ENCODE results near the gene CAPN5.
A peak's percentile ranks its signal among the peaks of the same experiment; 100 is the strongest.
"Not testable (repeated sequence)": the region's sequence is repeated elsewhere in the genome, so short reads cannot be mapped to it uniquely, and the experiment has no call there.

Gene CAPN5

DNA sequence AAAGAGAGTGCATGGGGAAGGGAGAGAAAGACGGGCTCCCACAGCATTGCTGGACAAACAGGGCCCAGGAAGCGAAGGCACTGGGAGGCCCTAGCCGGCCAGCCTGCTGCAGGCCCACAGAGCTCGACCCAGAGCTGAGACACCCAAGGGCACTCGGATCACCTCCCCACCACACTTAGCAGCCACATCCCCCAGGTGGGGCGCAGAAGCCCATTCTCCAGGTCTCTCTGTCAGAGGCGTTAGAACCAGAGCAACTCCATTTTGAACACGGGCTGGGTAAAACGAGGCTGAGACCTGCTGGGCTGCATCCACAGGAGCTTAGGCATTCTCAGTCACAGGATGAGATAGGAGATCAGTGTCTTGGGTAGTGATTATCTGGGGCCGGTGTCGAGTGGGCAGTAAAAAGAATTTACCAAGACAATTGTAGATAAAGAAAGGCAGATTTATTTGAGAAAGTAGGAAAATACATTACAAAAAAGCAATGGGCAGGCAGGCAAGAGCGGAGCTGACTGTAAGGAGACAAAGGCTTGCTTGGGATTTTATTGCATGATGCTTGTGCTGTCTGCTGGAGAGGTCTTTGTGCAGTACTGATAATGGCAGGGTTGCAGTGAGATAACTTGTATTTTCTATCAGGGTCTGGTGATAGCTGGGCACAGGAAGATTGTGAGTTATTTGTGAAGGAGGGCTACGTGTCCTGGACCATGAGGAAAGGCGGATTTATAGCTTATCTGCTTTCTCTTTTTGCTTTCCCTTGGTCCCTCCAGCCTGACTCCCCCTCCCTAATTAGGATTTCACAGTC is 13.4 kb upstream of the CAPN5 start:
- H3K9me3 Mint-ChIP-seq: no peaks in the 10 kb centered on the region
- no peaks in the 10 kb centered on the region for H3K4me1 Mint-ChIP-seq
- no peaks in the 10 kb centered on the region for H3K36me3 Mint-ChIP-seq
- ATAC-seq (peak; percentile 32), DNase-seq (ENCODE audit: low spot score in 2 of 2) (no peak)
- H3K4me3 Mint-ChIP-seq: no peak overlapping the region
- no peak overlapping the region for H3K27ac Mint-ChIP-seq

GRCh38 chr11:77054084-77054483 is 12.7 kb upstream of the CAPN5 start:
- H3K27ac Mint-ChIP-seq: no peak overlapping the region
- ATAC-seq: no peak
- H3K9me3 Mint-ChIP-seq: no peaks in the 10 kb centered on the region
- H3K4me3 Mint-ChIP-seq: no peak overlapping the region
- no peak for DNase-seq (ENCODE audit: low spot score in 2 of 2)
- H3K4me1 Mint-ChIP-seq: no peaks in the 10 kb centered on the region
- H3K36me3 Mint-ChIP-seq: no peaks in the 10 kb centered on the region

GRCh38 chr11:77055101-77055561 is 11.6 kb upstream of the CAPN5 start:
- Mint-ChIP-seq H3K4me3 (no peak overlapping the region), H3K9me3 (no peaks in the 10 kb centered on the region), H3K27ac (no peak overlapping the region), H3K4me1 (no peaks in the 10 kb centered on the region), H3K36me3 (no peaks in the 10 kb centered on the region)
- no peak for DNase-seq (ENCODE audit: low spot score in 2 of 2)
- ATAC-seq: no peak

DNA sequence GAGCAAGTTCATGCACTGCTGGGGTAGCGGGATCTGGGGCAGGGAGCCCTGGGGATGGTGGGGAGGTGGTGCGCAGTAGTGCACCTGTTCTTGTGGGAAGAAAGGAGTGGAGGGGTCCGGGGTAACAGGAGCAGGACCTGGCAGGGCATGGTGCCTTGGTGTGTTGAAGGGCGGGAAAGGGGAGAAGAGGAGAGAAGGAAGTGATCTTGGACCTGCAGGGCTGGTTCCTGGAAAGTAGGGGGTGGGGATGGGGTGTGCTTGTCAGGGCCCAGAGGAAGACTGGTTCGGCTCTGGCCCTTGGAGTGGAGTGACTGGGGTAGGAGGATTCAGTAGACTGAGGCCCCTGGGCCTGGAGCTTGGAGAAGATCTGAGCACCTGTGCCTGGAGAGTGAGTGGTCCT is 10.9 kb upstream of the CAPN5 start:
- no peak for ATAC-seq
- H3K27ac Mint-ChIP-seq: no peak overlapping the region
- no peaks in the 10 kb centered on the region for H3K4me1 Mint-ChIP-seq
- H3K4me3 Mint-ChIP-seq: no peak overlapping the region
- H3K36me3 Mint-ChIP-seq: no peaks in the 10 kb centered on the region
- no peak for DNase-seq (ENCODE audit: low spot score in 2 of 2)
- H3K9me3 Mint-ChIP-seq: no peaks in the 10 kb centered on the region

DNA sequence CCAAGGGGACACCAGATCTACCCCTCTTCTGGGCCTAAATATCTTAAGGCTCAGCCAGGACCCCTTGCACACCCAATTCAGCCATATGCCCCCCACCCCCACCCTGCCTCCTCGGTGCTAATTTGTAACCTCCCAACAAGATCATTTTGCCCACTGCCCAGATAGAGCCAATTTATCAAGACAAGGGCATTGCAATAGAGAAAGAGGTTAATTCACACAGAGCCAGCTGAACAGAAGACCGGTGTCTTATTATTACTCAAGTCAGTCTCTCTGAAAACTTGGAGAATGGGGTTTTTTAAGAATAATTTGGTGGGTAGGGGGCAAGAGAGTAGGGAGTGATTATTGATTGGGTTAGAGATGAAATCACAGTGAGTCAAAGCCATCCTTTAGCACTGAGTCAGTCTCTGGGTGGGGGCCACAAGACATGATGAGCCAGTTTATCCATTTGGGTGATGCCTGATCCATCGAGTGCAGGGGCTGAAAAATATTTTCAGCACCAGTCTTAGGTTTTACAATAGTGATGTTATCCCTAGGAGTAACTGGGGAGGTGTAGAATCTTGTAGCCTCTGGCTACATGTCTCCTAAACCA is 9.9 kb upstream of the CAPN5 start:
- no peaks in the 10 kb centered on the region for H3K4me1 Mint-ChIP-seq
- H3K36me3 Mint-ChIP-seq: no peaks in the 10 kb centered on the region
- H3K4me3 Mint-ChIP-seq: no peak overlapping the region
- no peak overlapping the region for H3K27ac Mint-ChIP-seq
- DNase-seq (ENCODE audit: low spot score in 2 of 2) (no peak), ATAC-seq (peak; percentile 49)
- no peaks in the 10 kb centered on the region for H3K9me3 Mint-ChIP-seq

DNA sequence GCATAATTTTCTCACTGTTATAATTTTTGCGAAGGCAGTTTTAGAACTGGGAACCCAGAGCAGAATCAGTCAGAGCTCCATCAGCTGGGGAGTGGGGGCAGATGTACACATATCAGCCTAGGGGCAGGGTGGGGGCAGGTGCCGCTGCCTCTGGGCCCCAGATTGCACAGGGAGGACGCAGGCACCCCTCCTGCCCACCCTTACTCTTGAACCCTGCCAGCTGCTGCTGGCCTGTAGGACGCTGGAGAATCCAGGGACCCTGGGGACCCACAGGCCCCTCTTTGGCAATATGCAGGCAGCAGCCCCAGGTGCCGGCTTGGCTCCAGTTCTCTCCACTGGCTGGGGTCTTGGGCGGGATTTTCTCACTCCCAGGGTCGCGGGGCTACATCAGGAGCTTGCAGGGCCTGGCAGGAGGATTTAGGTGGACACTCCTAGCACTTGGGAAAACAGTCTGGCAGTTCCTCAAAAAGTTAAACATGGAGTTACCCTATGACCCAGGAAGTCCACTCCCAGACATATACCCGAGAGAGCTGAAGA is 8.8 kb upstream of the CAPN5 start:
- no peaks in the 10 kb centered on the region for H3K36me3 Mint-ChIP-seq
- no peak overlapping the region for H3K27ac Mint-ChIP-seq
- H3K4me1 Mint-ChIP-seq: no peaks in the 10 kb centered on the region
- no peaks in the 10 kb centered on the region for H3K9me3 Mint-ChIP-seq
- no peak overlapping the region for H3K4me3 Mint-ChIP-seq
- ATAC-seq (no peak), DNase-seq (ENCODE audit: low spot score in 2 of 2) (no peak)

GRCh38 chr11:77058900-77059299 is 7.9 kb upstream of the CAPN5 start:
- H3K4me3 Mint-ChIP-seq: no peak overlapping the region
- DNase-seq (ENCODE audit: low spot score in 2 of 2): no peak
- H3K36me3 Mint-ChIP-seq: no peaks in the 10 kb centered on the region
- no peaks in the 10 kb centered on the region for H3K4me1 Mint-ChIP-seq
- no peak for ATAC-seq
- no peak overlapping the region for H3K27ac Mint-ChIP-seq
- H3K9me3 Mint-ChIP-seq: no peaks in the 10 kb centered on the region

GRCh38 chr11:77059806-77060205 is 7.0 kb upstream of the CAPN5 start:
- ATAC-seq (no peak), DNase-seq (ENCODE audit: low spot score in 2 of 2) (no peak)
- Mint-ChIP-seq H3K9me3 (no peaks in the 10 kb centered on the region), H3K27ac (no peak overlapping the region), H3K4me1 (no peaks in the 10 kb centered on the region), H3K4me3 (no peak overlapping the region), H3K36me3 (no peaks in the 10 kb centered on the region)

DNA sequence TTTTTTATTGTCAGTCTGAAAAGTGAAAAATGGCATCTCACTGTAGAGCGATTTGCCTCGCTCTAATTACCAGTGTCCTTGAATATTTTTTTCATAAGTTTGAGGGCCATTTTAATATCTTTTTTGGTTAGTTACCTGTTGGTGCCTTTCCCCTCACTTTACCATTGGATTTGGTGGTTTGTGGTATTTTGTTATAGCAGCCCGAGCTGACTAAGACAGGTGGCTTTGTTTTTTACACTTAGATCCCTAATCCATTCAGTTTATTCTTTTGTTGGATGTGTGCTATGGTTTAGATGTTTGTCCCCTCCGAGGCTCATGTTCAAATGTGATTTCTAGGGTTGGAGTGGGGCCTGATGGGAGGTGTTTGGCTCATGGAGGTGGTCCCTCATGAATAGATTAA is 6.5 kb upstream of the CAPN5 start:
- H3K9me3 Mint-ChIP-seq: no peaks in the 10 kb centered on the region
- ATAC-seq (no peak), DNase-seq (ENCODE audit: low spot score in 2 of 2) (no peak)
- no peak overlapping the region for H3K27ac Mint-ChIP-seq
- no peaks in the 10 kb centered on the region for H3K36me3 Mint-ChIP-seq
- no peaks in the 10 kb centered on the region for H3K4me1 Mint-ChIP-seq
- H3K4me3 Mint-ChIP-seq: no peak overlapping the region

DNA sequence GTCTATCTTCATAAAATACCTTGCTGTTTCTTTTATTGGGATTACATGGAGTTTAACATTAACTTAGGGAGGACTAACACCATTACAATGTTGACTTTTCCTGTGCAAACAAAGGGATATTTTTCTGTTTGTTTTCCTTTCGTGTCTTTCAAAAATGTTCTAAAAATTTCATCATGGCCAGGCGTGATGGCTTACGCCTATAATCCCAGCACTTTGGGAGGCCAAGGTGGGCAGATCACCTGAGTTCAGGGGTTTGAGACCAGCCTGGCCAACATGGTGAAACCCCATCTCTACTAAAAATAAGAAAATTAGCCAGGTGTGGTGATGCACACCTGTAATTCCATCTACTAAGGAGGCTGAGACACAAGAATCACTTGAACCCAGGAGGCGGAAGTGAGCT is 5.5 kb upstream of the CAPN5 start:
- not testable (repeated sequence) for H3K36me3 Mint-ChIP-seq, ATAC-seq

DNA sequence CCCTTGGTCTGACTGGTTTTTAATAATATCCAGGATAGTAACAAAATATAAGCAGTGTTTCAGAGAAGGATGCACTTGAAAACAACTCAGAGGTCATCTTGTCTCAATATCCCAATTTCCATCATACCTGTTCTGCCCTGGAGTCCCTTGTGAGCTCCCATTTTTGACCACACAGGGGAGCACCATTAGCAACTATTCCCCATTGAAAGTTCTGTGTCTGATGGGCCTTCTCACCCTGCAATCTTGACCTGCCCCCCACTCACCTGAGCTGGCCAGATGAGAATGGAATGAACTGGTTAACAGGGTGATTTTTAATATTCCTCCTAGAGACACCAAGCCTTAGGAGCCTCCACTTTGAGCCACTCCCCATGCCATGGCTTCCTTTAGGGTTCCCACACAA is 3.8 kb upstream of the CAPN5 start:
- no peak overlapping the region for H3K27ac Mint-ChIP-seq
- no peak for DNase-seq (ENCODE audit: low spot score in 2 of 2)
- H3K9me3 Mint-ChIP-seq: no peaks in the 10 kb centered on the region
- ATAC-seq: no peak
- no peaks in the 10 kb centered on the region for H3K36me3 Mint-ChIP-seq
- no peak overlapping the region for H3K4me3 Mint-ChIP-seq
- H3K4me1 Mint-ChIP-seq: peaks cover 6% of the 10 kb centered on the region

More for the DNA sequence above, 5.5 kb upstream of the CAPN5 start:
- not testable (repeated sequence) for DNase-seq (ENCODE audit: low spot score in 2 of 2); H3K27ac Mint-ChIP-seq; H3K9me3 Mint-ChIP-seq; H3K4me1 Mint-ChIP-seq; H3K4me3 Mint-ChIP-seq

GRCh38 chr11:77063407-77063806 is 3.4 kb upstream of the CAPN5 start:
- DNase-seq (ENCODE audit: low spot score in 2 of 2): no peak
- peaks cover 11% of the 10 kb centered on the region for H3K4me1 Mint-ChIP-seq
- ATAC-seq: no peak
- H3K4me3 Mint-ChIP-seq: no peak overlapping the region
- no peaks in the 10 kb centered on the region for H3K9me3 Mint-ChIP-seq
- peaks cover 4% of the 10 kb centered on the region for H3K36me3 Mint-ChIP-seq
- H3K27ac Mint-ChIP-seq: no peak overlapping the region

- Mint-ChIP-seq H3K36me3 (peaks cover 5% of the 10 kb centered on the region), H3K27ac (no peak overlapping the region), H3K4me3 (no peak overlapping the region), H3K9me3 (no peaks in the 10 kb centered on the region), H3K4me1 (peaks cover 11% of the 10 kb centered on the region)
- no peak for DNase-seq (ENCODE audit: low spot score in 2 of 2)
- ATAC-seq: no peak
Measured at GRCh38 chr11:77063861-77064260, 2.9 kb upstream of the CAPN5 start.

DNA sequence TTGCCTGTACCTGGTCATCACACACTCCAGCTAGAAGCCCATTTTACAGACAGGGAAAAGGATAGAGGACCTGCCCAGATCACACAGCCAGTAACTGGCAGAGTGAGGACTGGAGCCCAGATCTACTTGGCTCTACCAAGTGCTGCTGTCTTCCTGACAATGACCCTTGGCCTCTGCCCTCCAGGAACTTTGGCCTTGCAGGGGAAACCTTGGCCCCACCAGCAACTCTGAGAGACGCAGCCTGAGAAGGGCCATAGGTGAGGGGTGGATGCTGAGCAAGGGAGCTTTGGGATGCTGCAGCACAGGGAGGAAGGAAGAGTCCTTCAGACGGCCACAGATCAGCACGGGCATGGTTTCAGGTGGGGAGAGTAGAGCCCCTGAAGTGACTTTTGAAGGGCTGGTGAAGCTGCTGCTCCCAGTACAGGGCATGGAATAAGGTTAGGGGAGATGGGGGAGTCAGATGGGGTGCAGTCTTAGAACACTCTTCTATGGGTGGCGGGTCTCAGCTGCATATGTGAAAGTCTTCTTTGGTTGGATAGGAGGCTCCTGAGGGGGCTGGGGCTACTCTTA is 2.0 kb upstream of the CAPN5 start:
- Mint-ChIP-seq H3K4me3 (no peak overlapping the region), H3K9me3 (no peaks in the 10 kb centered on the region), H3K4me1 (peaks cover 11% of the 10 kb centered on the region), H3K27ac (no peak overlapping the region), H3K36me3 (peaks cover 5% of the 10 kb centered on the region)
- DNase-seq (ENCODE audit: low spot score in 2 of 2): no peak
- no peak for ATAC-seq

- no peak for ATAC-seq
- Mint-ChIP-seq H3K4me1 (peaks cover 11% of the 10 kb centered on the region), H3K36me3 (peaks cover 5% of the 10 kb centered on the region), H3K27ac (peak overlapping the region; percentile 64), H3K4me3 (peak overlapping the region; percentile 75), H3K9me3 (no peaks in the 10 kb centered on the region)
- DNase-seq (ENCODE audit: low spot score in 2 of 2): no peak
Measured at GRCh38 chr11:77065878-77066228, 918 bp upstream of the CAPN5 start.

All from stimulated activated effector memory CD8-positive, alpha-beta T cell treated with anti-CD3 and anti-CD28 coated beads, Interleukin-12 subunit alpha, Interleukin-12 subunit beta, amount 100 ng/mL, for 72 hours (primary cell).